ENCODE results near the gene BRICD5. TPM values are rescaled to one million over a fixed set of nuclear protein-coding genes. Genes with fewer than 3 reads are reported as not detected.
"Not testable (repeated sequence)": the region's sequence is repeated elsewhere in the genome, so short reads cannot be mapped to it uniquely, and the experiment has no call there.

The BRICD5 gene
- total and polyA plus RNA-seq, 7 experiments from 2014 or later: 0.22 to 44.3 (median 14.3) TPM; not detected in 1

DNA sequence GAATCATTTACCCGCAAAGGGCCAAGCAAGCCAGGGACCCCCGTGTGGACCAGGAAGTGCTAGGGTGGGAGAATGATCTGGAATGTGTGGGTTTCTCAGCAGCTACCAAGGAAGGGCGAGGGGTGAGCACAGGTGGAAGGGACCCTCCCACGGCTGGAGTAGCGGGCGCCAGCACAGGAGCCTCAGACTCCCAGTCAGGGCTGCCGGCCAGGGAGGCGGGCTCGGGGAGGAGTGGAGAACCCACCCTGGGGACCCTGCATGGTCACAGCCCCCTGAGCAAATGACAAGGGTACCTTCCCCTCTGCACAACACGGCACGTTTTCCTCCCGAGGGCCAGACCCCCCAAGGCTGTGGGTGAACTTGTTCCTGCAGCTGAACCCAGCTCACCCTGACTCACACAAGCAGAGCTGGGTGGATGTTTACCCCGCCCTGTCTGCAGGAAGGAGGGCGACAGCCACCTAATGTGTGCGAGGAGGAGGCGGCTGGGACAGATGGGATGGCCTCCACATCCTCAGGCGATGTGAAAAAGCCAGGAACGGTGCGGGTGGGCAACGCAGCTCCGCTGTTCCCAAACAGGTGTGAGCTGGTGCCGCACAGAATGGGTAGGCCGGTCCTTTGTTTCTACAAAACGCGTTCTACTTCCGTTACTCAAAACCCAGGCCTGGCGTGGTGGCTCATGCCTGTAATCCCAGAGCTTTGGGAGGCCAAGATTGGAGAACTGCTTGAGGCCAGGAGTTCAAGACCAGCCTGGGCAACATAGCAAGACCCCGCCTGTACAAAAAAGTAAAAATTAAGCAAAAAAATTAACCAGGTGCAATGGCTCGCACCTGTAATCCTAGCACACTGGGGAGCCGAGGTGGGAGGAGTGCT, 34.5 kb upstream of the BRICD5 start:
- no peak overlapping the region for H3K4me3 Mint-ChIP-seq
- no peak for ATAC-seq
- DNase-seq: no peak
- peaks cover 0 to 5% (median 0%) of the 10 kb centered on the region in 7 donors for H3K4me1 Mint-ChIP-seq
- no peak overlapping the region for H3K4me3 ChIP-seq (ENCODE audit: low read length)
- CTCF ChIA-PET: interaction anchor here (1.2 kb wide), 1 partner anchor 51 kb away, joined by 3 read pairs; no protein-coding TSS in a partner anchor
- H3K27me3 ChIP-seq (ENCODE audit: control insufficient read depth in 2 of 2, insufficient read depth in 2 of 2, low read length in 2 of 2): no peaks in the 10 kb centered on the region
- H3K9me3 ChIP-seq (ENCODE audit: control insufficient read depth in 2 of 3, low read length in 3 of 3): no peaks in the 10 kb centered on the region
- intact Hi-C loops (cut with micrococcal nuclease): no loop called here
- no peaks in the 10 kb centered on the region for H3K9me3 Mint-ChIP-seq
- H3K4me1 ChIP-seq (ENCODE audit: control insufficient read depth in 2 of 2, insufficient read depth in 2 of 2, low read length in 2 of 2): peaks cover under 1 to 1% of the 10 kb centered on the region in 2 donors
- H3K27ac Mint-ChIP-seq: no peak overlapping the region
- POLR2A ChIA-PET: no interaction called here
- H3K27ac ChIP-seq (ENCODE audit: low read depth, low read length): no peak overlapping the region
- H3K27me3 Mint-ChIP-seq: no peaks in the 10 kb centered on the region
- H3K36me3 Mint-ChIP-seq: peaks cover 0 to 10% (median 0%) of the 10 kb centered on the region in 5 donors
- peaks cover 0 to 46% (median 0%) of the 10 kb centered on the region in 3 experiments for H3K36me3 ChIP-seq (ENCODE audit: control insufficient read depth in 2 of 3, insufficient read depth in 3 of 3, low read length in 3 of 3)

DNA sequence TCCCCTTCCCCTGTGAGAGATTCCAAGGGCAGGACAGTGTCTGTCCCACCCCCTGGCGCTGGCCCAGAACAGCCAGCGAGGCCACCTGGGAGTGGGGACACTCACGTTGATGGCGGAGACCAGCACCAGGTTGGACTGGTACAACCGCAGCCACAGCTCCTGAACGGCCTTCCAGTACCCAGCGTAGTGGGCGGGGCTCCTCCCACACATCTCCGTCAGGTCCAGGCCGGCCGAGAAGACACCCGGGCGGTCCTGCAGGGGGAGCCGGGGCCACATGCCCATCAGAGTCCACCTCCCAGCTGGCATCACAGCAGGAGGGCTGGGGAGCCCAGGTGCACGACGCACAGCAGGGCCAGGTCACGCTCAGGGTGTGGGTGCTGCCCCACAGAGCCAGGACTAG, 33.6 kb upstream of the BRICD5 start:
- no peak for ATAC-seq
- intact Hi-C loops (cut with micrococcal nuclease): no loop called here
- Histone ChIP-seq H3K36me3 (ENCODE audit: control insufficient read depth in 2 of 3, insufficient read depth in 3 of 3, low read length in 3 of 3) (peaks cover 0 to 46% (median 0%) of the 10 kb centered on the region in 3 experiments), H3K27ac (ENCODE audit: low read depth, low read length) (no peak overlapping the region), H3K4me3 (ENCODE audit: low read length) (no peak overlapping the region), H3K27me3 (ENCODE audit: control insufficient read depth in 2 of 2, insufficient read depth in 2 of 2, low read length in 2 of 2) (no peaks in the 10 kb centered on the region), H3K9me3 (ENCODE audit: control insufficient read depth in 2 of 3, low read length in 3 of 3) (no peaks in the 10 kb centered on the region), H3K4me1 (ENCODE audit: control insufficient read depth in 2 of 2, insufficient read depth in 2 of 2, low read length in 2 of 2) (no peaks in the 10 kb centered on the region)
- POLR2A ChIA-PET: no interaction called here
- Mint-ChIP-seq H3K36me3 (peaks cover 0 to 10% (median 0%) of the 10 kb centered on the region in 5 donors), H3K27me3 (no peaks in the 10 kb centered on the region), H3K27ac (no peak overlapping the region), H3K4me1 (peaks cover 0 to 5% (median 0%) of the 10 kb centered on the region in 7 donors), H3K4me3 (no peak overlapping the region), H3K9me3 (no peaks in the 10 kb centered on the region)
- CTCF ChIA-PET: interaction anchor here (1.2 kb wide), 1 partner anchor 50 kb away, joined by 3 read pairs; no protein-coding TSS in a partner anchor
- no peak for DNase-seq

- H3K36me3 ChIP-seq (ENCODE audit: control insufficient read depth in 2 of 3, insufficient read depth in 3 of 3, low read length in 3 of 3): peaks cover 0 to 46% (median 0%) of the 10 kb centered on the region in 3 experiments
These were observed 33.1 kb upstream of the BRICD5 start for GRCh38 chr16:2243781-2244180.

GRCh38 chr16:2243031-2243528, 32.4 kb upstream of the BRICD5 start:
- POLR2A ChIA-PET: no interaction called here
- no peak overlapping the region for H3K4me3 Mint-ChIP-seq

More at GRCh38 chr16:2243781-2244180, 33.1 kb upstream of the BRICD5 start:
- H3K27me3 Mint-ChIP-seq: no peaks in the 10 kb centered on the region
- no peak overlapping the region for H3K4me3 ChIP-seq (ENCODE audit: low read length)
- H3K9me3 ChIP-seq (ENCODE audit: control insufficient read depth in 2 of 3, low read length in 3 of 3): no peaks in the 10 kb centered on the region
- ChIA-PET POLR2A (no interaction called here), CTCF (no interaction called here)
- H3K36me3 Mint-ChIP-seq: peaks cover 0 to 10% (median 0%) of the 10 kb centered on the region in 5 donors
- no peak for DNase-seq
- peaks cover 0 to 5% (median 0%) of the 10 kb centered on the region in 7 donors for H3K4me1 Mint-ChIP-seq
- ATAC-seq: no peak
- no peak overlapping the region for H3K4me3 Mint-ChIP-seq
- H3K27ac ChIP-seq (ENCODE audit: low read depth, low read length): no peak overlapping the region
- H3K27me3 ChIP-seq (ENCODE audit: control insufficient read depth in 2 of 2, insufficient read depth in 2 of 2, low read length in 2 of 2): no peaks in the 10 kb centered on the region
- no peaks in the 10 kb centered on the region for H3K9me3 Mint-ChIP-seq
- intact Hi-C loops (cut with micrococcal nuclease): no loop called here
- no peak overlapping the region for H3K27ac Mint-ChIP-seq
- H3K4me1 ChIP-seq (ENCODE audit: control insufficient read depth in 2 of 2, insufficient read depth in 2 of 2, low read length in 2 of 2): no peaks in the 10 kb centered on the region

DNA sequence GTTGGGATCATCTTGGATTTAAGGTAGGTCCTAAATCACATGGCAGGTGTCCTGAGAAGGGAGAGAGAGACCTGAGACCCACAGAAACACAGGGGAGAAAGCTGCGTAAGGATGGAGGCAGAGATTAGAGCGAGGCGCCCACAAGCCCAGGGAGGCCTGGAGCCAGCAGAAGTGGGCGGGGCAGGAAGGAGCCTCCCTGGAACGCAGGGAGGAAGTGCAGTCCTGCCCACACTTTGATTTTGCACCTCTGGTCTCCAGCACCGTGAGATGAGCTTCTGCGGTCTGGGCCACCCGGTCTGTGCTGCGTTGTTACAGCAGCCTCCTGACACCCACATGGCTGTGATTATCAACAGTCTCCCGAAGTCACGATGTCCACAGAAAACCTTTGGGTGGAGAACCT, 31.9 kb upstream of the BRICD5 start:
- H3K4me3 ChIP-seq (ENCODE audit: low read length): no peak overlapping the region
- H3K4me1 ChIP-seq (ENCODE audit: control insufficient read depth in 2 of 2, insufficient read depth in 2 of 2, low read length in 2 of 2): no peaks in the 10 kb centered on the region
- intact Hi-C loops (cut with micrococcal nuclease): no loop called here
- Mint-ChIP-seq H3K27me3 (no peaks in the 10 kb centered on the region), H3K4me1 (peaks cover 0 to 5% (median 0%) of the 10 kb centered on the region in 7 donors), H3K27ac (peak overlapping the region in 1 of 9 donors; percentile 51), H3K4me3 (no peak overlapping the region), H3K36me3 (peaks cover 0 to 10% (median 0%) of the 10 kb centered on the region in 5 donors), H3K9me3 (no peaks in the 10 kb centered on the region)
- H3K9me3 ChIP-seq (ENCODE audit: control insufficient read depth in 2 of 3, low read length in 3 of 3): no peaks in the 10 kb centered on the region
- H3K36me3 ChIP-seq (ENCODE audit: control insufficient read depth in 2 of 3, insufficient read depth in 3 of 3, low read length in 3 of 3): peaks cover 0 to 46% (median 0%) of the 10 kb centered on the region in 3 experiments
- no peaks in the 10 kb centered on the region for H3K27me3 ChIP-seq (ENCODE audit: control insufficient read depth in 2 of 2, insufficient read depth in 2 of 2, low read length in 2 of 2)
- no peak for ATAC-seq
- ChIA-PET POLR2A (no interaction called here), CTCF (no interaction called here)
- DNase-seq: no peak
- H3K27ac ChIP-seq (ENCODE audit: low read depth, low read length): no peak overlapping the region

More at GRCh38 chr16:2243031-2243528, 32.4 kb upstream of the BRICD5 start:
- Histone ChIP-seq H3K27me3 (ENCODE audit: control insufficient read depth in 2 of 2, insufficient read depth in 2 of 2, low read length in 2 of 2) (no peaks in the 10 kb centered on the region), H3K9me3 (ENCODE audit: control insufficient read depth in 2 of 3, low read length in 3 of 3) (no peaks in the 10 kb centered on the region), H3K27ac (ENCODE audit: low read depth, low read length) (no peak overlapping the region), H3K4me1 (ENCODE audit: control insufficient read depth in 2 of 2, insufficient read depth in 2 of 2, low read length in 2 of 2) (no peaks in the 10 kb centered on the region), H3K36me3 (ENCODE audit: control insufficient read depth in 2 of 3, insufficient read depth in 3 of 3, low read length in 3 of 3) (peaks cover 0 to 46% (median 0%) of the 10 kb centered on the region in 3 experiments), H3K4me3 (ENCODE audit: low read length) (no peak overlapping the region)
- H3K9me3 Mint-ChIP-seq: no peaks in the 10 kb centered on the region
- H3K27me3 Mint-ChIP-seq: no peaks in the 10 kb centered on the region
- H3K27ac Mint-ChIP-seq: no peak overlapping the region
- ATAC-seq (no peak), DNase-seq (no peak)
- intact Hi-C loops (cut with micrococcal nuclease): no loop called here
- CTCF ChIA-PET: no interaction called here
- H3K4me1 Mint-ChIP-seq: peaks cover 0 to 5% (median 0%) of the 10 kb centered on the region in 7 donors
- peaks cover 0 to 10% (median 0%) of the 10 kb centered on the region in 5 donors for H3K36me3 Mint-ChIP-seq

GRCh38 chr16:2240331-2240730, 29.7 kb upstream of the BRICD5 start:
- H3K4me3 ChIP-seq (ENCODE audit: low read length); H3K9me3 ChIP-seq (ENCODE audit: control insufficient read depth in 2 of 3, low read length in 3 of 3); H3K27ac ChIP-seq (ENCODE audit: low read depth, low read length); H3K4me1 ChIP-seq (ENCODE audit: control insufficient read depth in 2 of 2, insufficient read depth in 2 of 2, low read length in 2 of 2); CTCF ChIA-PET; DNase-seq; H3K4me3 Mint-ChIP-seq; H3K27me3 Mint-ChIP-seq; H3K9me3 Mint-ChIP-seq; H3K27me3 ChIP-seq (ENCODE audit: control insufficient read depth in 2 of 2, insufficient read depth in 2 of 2, low read length in 2 of 2); H3K27ac Mint-ChIP-seq; ATAC-seq; H3K36me3 Mint-ChIP-seq; intact Hi-C loops (cut with micrococcal nuclease); H3K4me1 Mint-ChIP-seq: not testable (repeated sequence)
- H3K36me3 ChIP-seq (ENCODE audit: control insufficient read depth in 2 of 3, insufficient read depth in 3 of 3, low read length in 3 of 3): peaks cover 0 to 39% (median 0%) of the 10 kb centered on the region in 3 experiments
- POLR2A ChIA-PET: interaction anchor here (1.2 kb wide), 1 partner anchor 25 kb away, joined by 3 read pairs; no protein-coding TSS in a partner anchor
